ACHN (cell line): ENCODE results near the gene TAF1D.
"Not testable (repeated sequence)": the region's sequence is repeated elsewhere in the genome, so short reads cannot be mapped to it uniquely, and the experiment has no call there.

Experiments used
- DNase-seq: peaks from one replicate; pipeline ENCODE4 v3.0.0-alpha.2; 2015
- in situ Hi-C: cut with HindIII; loops from 2 replicates; pipeline ENCODE4 v1.10.0; 2017; ENCODE audit warnings: low sequenced_read_pairs, low pct_ligation_motif_present, low pct_unique_long_range_greater_than_20kb

The TAF1D gene

GRCh38 chr11:93757301-93757700 is 16.0 kb upstream of the TAF1D start:
- no peak for DNase-seq
- in situ Hi-C loops = no loop called here

DNA sequence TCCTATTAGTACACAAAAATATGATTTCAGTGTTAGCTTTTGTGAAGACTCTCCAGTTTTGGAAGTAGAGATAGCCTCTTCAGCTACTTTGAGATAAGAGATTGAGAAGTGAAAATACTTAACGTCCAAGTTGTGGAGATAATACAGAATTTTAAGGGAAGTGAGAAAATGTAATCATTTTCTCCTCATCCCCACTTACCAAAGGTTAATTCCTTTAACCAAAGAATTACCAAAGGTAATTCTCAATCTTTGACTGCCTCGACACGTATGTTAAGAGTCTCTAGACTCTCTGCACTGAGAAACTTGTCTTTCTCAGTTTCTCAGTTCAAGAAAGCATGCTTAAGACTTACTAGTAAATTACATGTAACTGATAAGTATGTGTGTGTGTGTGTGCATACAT is 15.5 kb upstream of the TAF1D start:
- DNase-seq = no peak
- in situ Hi-C loops = no loop called here

DNA sequence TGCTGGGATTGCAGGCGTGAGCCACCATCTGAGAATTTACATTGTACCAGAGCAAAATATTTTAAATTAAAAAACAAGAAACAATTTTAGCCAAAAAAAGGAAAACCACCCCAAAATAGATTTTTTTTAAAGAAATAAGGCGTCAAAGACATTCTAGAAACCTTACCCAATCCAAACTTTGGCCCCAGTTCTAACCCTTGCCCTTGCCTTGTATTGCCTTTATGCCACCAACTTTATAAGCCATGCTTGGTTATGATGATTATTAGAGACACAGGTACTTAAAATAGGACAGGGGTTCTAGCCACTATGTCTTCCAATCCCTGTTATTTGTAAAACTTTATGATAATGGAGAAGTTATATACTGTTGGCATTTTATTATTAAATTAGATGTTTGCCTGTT is 11.9 kb upstream of the TAF1D start:
- in situ Hi-C loops = no loop called here

DNA sequence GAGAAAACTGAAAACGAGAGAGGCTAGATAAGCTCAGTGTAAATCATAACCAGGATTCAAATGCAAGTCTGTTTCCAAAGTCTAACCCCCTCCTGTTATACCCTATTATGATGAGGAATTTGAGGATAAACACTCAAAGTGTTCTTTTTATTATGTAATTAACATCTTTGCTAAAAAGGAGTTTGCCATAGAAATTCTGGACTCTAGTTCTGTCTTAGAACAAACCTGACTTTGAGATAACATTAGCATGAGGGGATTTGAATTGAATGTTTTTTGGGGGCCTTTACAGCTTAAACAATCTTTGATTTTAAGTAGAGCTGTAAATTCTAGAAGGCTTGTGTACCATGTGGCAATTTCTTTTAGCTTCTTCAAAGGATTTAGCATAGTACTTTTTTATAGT is 9.7 kb upstream of the TAF1D start:
- no peak for DNase-seq
- in situ Hi-C loops = no loop called here

More for the DNA sequence above, 11.9 kb upstream of the TAF1D start:
- no peak for DNase-seq

DNA sequence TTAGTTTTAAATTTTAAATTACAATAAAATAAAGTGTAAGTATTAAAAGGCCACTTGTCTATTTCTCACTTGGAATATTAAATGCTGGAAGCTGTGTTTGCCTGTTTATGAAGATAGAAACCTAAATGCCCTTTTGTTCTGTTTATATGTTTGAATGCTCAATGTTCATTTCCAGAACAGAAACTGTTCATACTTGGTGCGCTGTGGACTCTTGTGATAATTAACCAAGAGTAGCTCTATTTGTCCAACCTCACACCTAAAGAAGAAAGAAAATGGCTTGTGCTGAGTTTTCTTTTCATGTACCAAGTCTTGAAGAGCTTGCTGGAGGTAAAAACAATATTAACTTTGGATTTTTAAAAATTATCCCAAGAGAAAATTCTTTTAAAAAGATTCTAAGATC is 5.8 kb upstream of the TAF1D start:
- peak; percentile 21 for DNase-seq

DNA sequence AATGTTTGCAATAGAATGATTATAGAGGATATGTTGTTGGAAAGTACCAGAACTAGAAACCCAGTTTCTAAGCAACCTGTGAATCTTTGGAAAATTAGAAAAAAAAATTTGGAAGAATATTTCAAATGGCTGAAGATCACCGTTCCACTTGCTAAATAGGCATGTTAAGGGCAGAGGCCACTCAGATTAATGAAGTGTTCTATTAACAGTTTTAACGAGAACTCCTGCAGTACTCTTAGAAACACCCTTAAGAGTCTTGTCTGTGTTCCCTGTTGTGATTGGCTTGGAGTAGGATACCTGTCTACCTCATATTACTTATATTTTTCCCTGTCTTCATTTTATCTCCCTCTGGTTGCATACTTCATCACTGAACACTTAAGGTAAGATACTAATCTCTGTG is 4.8 kb upstream of the TAF1D start:
- no peak for DNase-seq
- in situ Hi-C loops = no loop called here

More for the DNA sequence above, 5.8 kb upstream of the TAF1D start:
- in situ Hi-C loops = no loop called here

DNA sequence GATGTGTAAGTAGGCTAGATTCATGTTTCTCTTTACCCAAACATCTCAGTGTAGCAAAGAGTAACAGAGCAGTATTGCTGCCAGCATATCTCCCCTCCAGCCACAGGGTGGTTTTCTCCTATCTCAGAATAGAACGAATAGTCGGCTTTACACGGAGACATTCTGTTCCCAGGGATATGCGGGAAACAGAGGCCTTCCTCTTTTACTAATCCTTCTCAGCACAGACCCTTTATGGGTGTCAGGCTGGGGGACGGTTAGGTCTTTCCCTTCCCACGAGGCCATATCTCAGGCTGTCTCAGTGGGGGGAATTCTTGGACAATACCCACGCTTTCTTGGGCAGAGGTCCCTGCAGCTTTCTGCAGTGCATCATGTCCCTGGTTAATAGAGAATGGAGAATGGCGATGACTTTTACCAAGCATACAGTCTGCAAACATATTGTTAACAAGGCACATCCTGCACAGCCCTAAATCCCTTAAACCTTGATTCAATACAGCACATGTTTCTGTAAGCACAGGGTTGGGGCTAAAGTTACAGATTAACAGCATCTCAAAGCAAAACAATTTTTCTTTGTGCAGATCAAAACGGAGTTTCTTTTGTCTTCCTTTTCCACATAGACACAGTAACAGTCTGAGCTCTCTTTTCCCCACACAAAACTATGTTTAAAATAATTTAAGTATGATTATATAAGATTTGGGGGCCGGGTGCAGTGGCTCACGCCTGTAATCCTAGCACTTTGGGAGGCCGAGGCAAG is 3.9 kb upstream of the TAF1D start:
- peak; percentile 16 for DNase-seq
- in situ Hi-C loops = not testable (repeated sequence)

DNA sequence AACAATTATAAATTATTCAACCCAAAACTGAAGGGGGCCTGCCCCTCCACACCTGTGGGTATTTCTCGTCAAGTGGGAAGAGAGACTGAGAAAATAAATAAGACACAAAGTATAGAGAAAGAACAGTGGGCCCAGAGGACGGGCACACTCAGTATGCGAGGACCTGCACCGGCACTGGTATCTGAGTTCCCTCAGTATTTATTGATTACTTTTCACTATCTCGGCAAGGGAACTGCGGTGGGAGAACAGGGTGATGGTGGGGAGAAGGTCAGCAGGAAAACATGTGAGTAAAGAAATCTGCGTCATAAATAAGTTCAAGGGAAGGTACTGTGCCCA is 3.3 kb upstream of the TAF1D start:
- in situ Hi-C loops = no loop called here
- DNase-seq = no peak

DNA sequence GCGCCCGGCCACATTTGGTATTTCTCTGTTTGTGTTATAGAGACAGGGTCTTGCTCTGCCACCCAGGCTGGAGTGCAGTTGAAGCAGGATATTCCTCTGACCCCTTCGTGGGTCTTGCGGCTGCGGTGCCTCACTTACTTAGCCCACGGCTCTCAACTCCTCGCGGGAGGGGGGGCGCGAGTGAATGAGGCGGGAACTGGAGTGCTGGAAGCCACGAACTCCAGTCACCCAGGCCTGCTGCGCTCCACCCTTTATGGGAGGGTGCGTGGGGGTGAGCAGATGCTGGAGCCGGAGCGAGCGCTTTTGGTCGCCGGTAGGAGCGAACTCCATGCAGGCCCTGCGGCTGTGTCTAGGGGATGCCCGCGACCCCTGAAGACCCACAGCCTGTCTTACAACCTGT is 2.0 kb upstream of the TAF1D start:
- in situ Hi-C loops = no loop called here
- no peak for DNase-seq

- peak; percentile 72 for DNase-seq
Observed at GRCh38 chr11:93741882-93742226, 559 bp upstream of the TAF1D start.

DNA sequence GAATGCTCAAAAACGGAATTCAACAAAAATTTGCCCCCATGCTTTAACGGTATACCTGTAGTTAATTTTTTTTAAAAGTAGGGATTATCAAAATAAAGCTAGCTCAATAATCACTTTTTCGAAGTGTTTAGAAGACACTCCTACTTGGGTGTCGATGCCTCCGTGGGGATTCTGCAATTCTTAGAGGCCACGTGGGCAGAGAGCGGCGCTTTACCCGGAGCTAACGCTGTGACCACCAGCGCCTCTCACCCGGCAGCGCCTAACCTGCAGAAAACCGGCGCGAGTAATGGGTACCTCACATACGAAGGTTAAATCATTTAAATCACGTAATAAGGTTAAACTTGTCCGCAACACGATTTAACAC is 583 bp downstream of the TAF1D start:
- peak; percentile 60 for DNase-seq
- in situ Hi-C loops = no loop called here

More at GRCh38 chr11:93741882-93742226, 559 bp upstream of the TAF1D start:
- in situ Hi-C loops = no loop called here

GRCh38 chr11:93740031-93740729 is 1.1 kb downstream of the TAF1D start:
- DNase-seq = peak; percentile 37
- in situ Hi-C loops = no loop called here

- in situ Hi-C loops = no loop called here
- no peak for DNase-seq
Observed at GRCh38 chr11:93738647-93739081, 2.6 kb downstream of the TAF1D start.

DNA sequence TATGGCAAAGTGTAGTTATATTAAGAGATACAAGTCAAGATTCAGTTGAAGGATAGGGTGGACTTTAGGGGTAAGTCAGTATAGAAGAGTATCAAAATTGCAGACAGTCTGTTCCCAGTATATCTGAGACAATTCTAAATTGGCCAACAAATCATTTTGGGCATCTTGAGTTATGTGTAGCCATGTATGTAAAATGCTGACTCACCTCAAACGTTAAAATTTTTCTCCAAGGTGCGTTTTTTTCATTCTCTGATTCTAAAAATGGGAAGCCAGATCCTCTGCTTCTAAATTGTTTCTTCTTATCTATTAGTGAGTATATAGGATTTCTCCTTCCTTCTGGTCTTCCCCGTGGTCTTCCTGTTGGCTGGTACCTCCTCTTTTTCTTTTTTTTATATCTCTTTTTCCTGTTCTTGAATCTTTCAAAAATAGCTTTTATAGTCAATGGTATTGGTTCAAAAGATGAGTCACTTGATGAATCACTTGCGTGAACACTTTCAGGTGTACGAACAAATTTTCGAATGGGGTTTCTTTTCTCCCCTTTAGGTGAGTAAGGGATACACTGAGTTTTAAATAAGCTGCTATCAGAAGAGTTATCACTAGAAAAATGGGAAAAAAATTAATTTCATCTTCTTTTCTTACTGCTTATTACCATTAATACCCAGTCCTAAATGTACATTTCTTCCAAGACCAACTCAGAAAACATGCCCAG is 3.2 kb downstream of the TAF1D start:
- peak; percentile 21 for DNase-seq
- in situ Hi-C loops = no loop called here

- DNase-seq = no peak
- in situ Hi-C loops = no loop called here
Observed at GRCh38 chr11:93736129-93736528, 5.2 kb downstream of the TAF1D start.

DNA sequence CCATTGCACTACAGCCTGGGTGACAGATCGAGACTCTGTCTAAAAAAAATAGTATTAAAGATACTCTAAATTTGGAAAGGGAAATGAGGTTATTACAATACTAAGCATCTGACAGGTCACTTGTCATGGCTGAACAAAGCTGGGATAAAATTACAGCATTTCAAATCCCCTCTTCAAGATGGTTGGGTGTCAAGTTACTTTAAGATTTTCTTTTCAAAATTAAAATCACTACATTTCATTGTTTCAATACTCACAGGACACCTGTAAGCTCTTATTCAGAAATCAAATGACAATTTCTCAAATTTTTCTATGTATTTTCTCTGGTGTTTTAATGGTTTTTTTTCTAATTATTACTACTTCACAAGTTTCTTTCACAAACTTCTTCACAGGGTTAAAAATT is 5.7 kb downstream of the TAF1D start:
- no peak for DNase-seq
- in situ Hi-C loops = no loop called here

GRCh38 chr11:93734427-93735222 is 6.7 kb downstream of the TAF1D start:
- DNase-seq = no peak
- in situ Hi-C loops = no loop called here

- DNase-seq = no peak
- in situ Hi-C loops = no loop called here
Observed at GRCh38 chr11:93733474-93733873, 7.8 kb downstream of the TAF1D start.
